Measurements from ENCODE around the gene CADPS.

CADPS gene

GRCh38 chr3:62712746-62713145 lies 162.5 kb downstream of the CADPS start:
- TF ChIP-seq CTCF (conservative IDR thresholded peaks at IDR 0.05), result no peak
- TF ChIP-seq ZFX (IDR thresholded peaks at IDR 0.05), result no peak
- H3K27ac ChIP-seq, result no peak overlapping the region

- TF ChIP-seq ZFX (IDR thresholded peaks at IDR 0.05) (no peak), CTCF (conservative IDR thresholded peaks at IDR 0.05) (no peak)
- no peak overlapping the region for H3K27ac ChIP-seq
Measured at GRCh38 chr3:62710751-62711150, 164.5 kb downstream of the CADPS start.

GRCh38 chr3:62708638-62709373 lies 166.4 kb downstream of the CADPS start:
- no peak overlapping the region for H3K27ac ChIP-seq
- TF ChIP-seq CTCF (conservative IDR thresholded peaks at IDR 0.05) (no peak), ZFX (IDR thresholded peaks at IDR 0.05) (no peak)

GRCh38 chr3:62705721-62706120 lies 169.5 kb downstream of the CADPS start:
- TF ChIP-seq CTCF (conservative IDR thresholded peaks at IDR 0.05) (no peak), ZFX (IDR thresholded peaks at IDR 0.05) (no peak)
- no peak overlapping the region for H3K27ac ChIP-seq

GRCh38 chr3:62703451-62704167 lies 171.6 kb downstream of the CADPS start:
- no peak overlapping the region for H3K27ac ChIP-seq
- no peak for TF ChIP-seq ZFX (IDR thresholded peaks at IDR 0.05)
- TF ChIP-seq CTCF (conservative IDR thresholded peaks at IDR 0.05), result no peak

- no peak overlapping the region for H3K27ac ChIP-seq
Measured at GRCh38 chr3:62700357-62700756, 174.9 kb downstream of the CADPS start.

More at GRCh38 chr3:62700357-62700756, 174.9 kb downstream of the CADPS start:
- TF ChIP-seq ZFX (IDR thresholded peaks at IDR 0.05) (no peak), CTCF (conservative IDR thresholded peaks at IDR 0.05) (no peak)
